SU-DHL-6 (cell line): Measurements from ENCODE around the gene FRAT1.

ENCODE experiments used
- H2AFZ ChIP-seq: fragments of 200-600 bp; sonication (generic); 2 replicates; pipeline ENCODE4 v1.6.1; 2014; ENCODE audit warnings: low read depth, mild to moderate bottlenecking, moderate library complexity, mixed read lengths, antibody characterized with exemption, low read length; ENCODE audit not compliant: severe bottlenecking
- H3F3A ChIP-seq: fragments of 200-600 bp; shearing (Covaris generic); 2 replicates; pipeline ENCODE4 v1.6.0; 2016; ENCODE audit warnings: antibody characterized with exemption, mild to moderate bottlenecking; ENCODE audit not compliant: insufficient read depth
- H3K27ac ChIP-seq: fragments of 200-600 bp; sonication (generic); 2 replicates; pipeline ENCODE4 v1.5.1; 2016; ENCODE audit warnings: low read depth, mild to moderate bottlenecking, low read length, moderate library complexity, mixed read lengths
- H3K27me3 ChIP-seq: fragments of 200-600 bp; sonication (generic), shearing (Covaris generic); 2 replicates; pipeline ENCODE4 v1.6.0; 2014; ENCODE audit warnings: mild to moderate bottlenecking, low read length
- H3K36me3 ChIP-seq: fragments of 200-600 bp; sonication (generic); 2 replicates; pipeline ENCODE4 v1.6.1; 2014; ENCODE audit warnings: mild to moderate bottlenecking, low read length, mixed read lengths
- H3K4me2 ChIP-seq: fragments of 300-600, 200-600 bp; shearing (Covaris generic), sonication (generic); 2 replicates; pipeline ENCODE4 v1.6.0; 2014; ENCODE audit warnings: low read length, low read depth, mild to moderate bottlenecking; ENCODE audit not compliant: poor library complexity, severe bottlenecking
- H3K4me3 ChIP-seq: fragments of 200-600 bp; sonication (generic); 2 replicates; pipeline ENCODE4 v1.5.1; 2014; ENCODE audit warnings: antibody characterized with exemption, low read length, mild to moderate bottlenecking, mixed read lengths; ENCODE audit not compliant: insufficient read depth, poor library complexity, severe bottlenecking
- H3K79me2 ChIP-seq: fragments of 200-600 bp; sonication (generic); 2 replicates; pipeline ENCODE4 v1.6.1; 2014; ENCODE audit warnings: mild to moderate bottlenecking, low read length, moderate library complexity; ENCODE audit not compliant: insufficient read depth
- H3K9ac ChIP-seq: fragments of 200-600 bp; sonication (generic); 2 replicates; pipeline ENCODE4 v1.7.0; 2014; ENCODE audit warnings: mild to moderate bottlenecking, low read length
- H3K9me2 ChIP-seq: fragments of 200-600 bp; sonication (generic); replicated peaks from 2 replicates; pipeline ENCODE4 v1.6.1; 2014; ENCODE audit warnings: low read length; ENCODE audit not compliant: insufficient read depth
- H3K9me3 ChIP-seq: fragments of 200-600 bp; sonication (generic); 2 replicates; pipeline ENCODE4 v1.6.1; 2014; ENCODE audit warnings: low read length, mixed read lengths; ENCODE audit not compliant: insufficient read depth
- H4K20me1 ChIP-seq: fragments of 200-600 bp; sonication (generic); 2 replicates; pipeline ENCODE4 v1.6.1; 2014; ENCODE audit warnings: low read depth, mild to moderate bottlenecking, antibody characterized with exemption, low read length, moderate library complexity, mixed read lengths
- EZH2phosphoT487 ChIP-seq: fragments of 200-600 bp; sonication (generic), shearing (Covaris generic); conservative IDR thresholded peaks from 2 replicates; pipeline ENCODE4 v1.6.1; 2018; ENCODE audit warnings: mild to moderate bottlenecking, antibody characterized with exemption, low read length, moderate library complexity, mixed read lengths
- TF ChIP-seq, protein P1 (sequence below): fragments of 200-600 bp; sonication (generic); IDR thresholded peaks from one replicate; pipeline ENCODE4 v1.5.1; 2017; ENCODE audit warnings: antibody characterized with exemption, mild to moderate bottlenecking, low read length, moderate library complexity; ENCODE audit not compliant: insufficient read depth, poor library complexity, severe bottlenecking

The FRAT1 gene

DNA sequence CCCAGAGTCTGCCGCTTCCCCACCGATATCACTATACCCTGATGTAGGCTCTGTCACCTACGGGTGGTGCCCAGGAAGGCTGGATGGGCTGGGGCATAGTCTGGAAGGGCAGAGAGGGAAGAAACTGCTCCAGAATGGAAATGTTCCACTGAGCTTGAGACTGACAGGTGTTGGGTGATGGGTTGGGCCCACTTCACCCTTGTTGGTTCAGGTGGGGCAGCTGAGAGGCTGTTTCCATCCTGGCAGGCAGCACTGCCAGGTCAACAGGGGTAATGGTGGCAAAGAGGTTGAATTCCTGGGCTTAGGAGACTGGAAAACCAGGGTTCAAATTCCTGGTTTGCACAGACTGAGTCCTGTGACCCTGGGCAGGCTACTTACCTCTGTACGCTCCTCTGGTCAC, 44.0 kb downstream of the FRAT1 start:
- H3K9me3 ChIP-seq = no peaks in the 10 kb centered on the region
- H2AFZ ChIP-seq = no peak overlapping the region
- H3K9me2 ChIP-seq = no peaks in the 10 kb centered on the region
- no peak overlapping the region for H3K9ac ChIP-seq
- H3K4me2 ChIP-seq = no peak overlapping the region
- no peaks in the 10 kb centered on the region for H3K27me3 ChIP-seq
- TF ChIP-seq EZH2phosphoT487 = no peak
- TF ChIP-seq, protein P1, sequence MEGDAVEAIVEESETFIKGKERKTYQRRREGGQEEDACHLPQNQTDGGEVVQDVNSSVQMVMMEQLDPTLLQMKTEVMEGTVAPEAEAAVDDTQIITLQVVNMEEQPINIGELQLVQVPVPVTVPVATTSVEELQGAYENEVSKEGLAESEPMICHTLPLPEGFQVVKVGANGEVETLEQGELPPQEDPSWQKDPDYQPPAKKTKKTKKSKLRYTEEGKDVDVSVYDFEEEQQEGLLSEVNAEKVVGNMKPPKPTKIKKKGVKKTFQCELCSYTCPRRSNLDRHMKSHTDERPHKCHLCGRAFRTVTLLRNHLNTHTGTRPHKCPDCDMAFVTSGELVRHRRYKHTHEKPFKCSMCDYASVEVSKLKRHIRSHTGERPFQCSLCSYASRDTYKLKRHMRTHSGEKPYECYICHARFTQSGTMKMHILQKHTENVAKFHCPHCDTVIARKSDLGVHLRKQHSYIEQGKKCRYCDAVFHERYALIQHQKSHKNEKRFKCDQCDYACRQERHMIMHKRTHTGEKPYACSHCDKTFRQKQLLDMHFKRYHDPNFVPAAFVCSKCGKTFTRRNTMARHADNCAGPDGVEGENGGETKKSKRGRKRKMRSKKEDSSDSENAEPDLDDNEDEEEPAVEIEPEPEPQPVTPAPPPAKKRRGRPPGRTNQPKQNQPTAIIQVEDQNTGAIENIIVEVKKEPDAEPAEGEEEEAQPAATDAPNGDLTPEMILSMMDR = no peak
- H4K20me1 ChIP-seq = no peaks in the 10 kb centered on the region
- H3K4me3 ChIP-seq = no peak overlapping the region
- H3K79me2 ChIP-seq = no peaks in the 10 kb centered on the region
- no peaks in the 10 kb centered on the region for H3K36me3 ChIP-seq
- H3F3A ChIP-seq = no peaks in the 10 kb centered on the region
- H3K27ac ChIP-seq = no peak overlapping the region

DNA sequence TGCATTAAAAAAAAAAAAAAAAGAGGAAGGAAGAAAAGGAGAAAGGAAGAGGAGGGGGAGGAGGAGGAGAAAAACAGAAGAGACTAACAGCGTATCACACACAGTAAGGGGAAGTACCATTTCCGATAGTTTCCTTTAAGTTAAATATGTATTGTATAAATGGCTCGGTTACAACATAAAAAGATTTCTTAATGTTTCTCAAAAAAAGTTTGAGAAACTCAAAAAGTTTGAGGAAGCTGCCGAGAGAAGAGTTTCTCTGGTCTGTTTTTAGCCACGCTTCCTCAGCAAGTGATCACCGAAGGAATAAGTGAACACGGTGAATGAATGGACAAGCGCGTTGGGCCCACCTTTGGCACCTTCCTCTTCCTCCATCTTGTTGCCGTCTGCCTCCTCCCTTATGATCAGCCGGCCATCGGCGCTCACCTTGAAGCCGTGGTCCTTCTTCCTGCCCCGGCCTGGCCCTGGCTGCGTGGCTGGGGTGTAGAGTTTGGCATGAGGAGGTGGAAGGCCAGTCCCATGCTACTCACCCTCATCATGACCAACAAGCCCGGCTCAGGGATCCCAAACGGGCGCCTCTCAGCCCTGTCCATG, 46.8 kb downstream of the FRAT1 start:
- Histone ChIP-seq H3K9me3 (no peaks in the 10 kb centered on the region), H3K79me2 (no peaks in the 10 kb centered on the region), H3K27ac (no peak overlapping the region), H3K4me3 (no peak overlapping the region), H3K4me2 (no peak overlapping the region), H3K9me2 (no peaks in the 10 kb centered on the region), H3F3A (no peaks in the 10 kb centered on the region), H4K20me1 (no peaks in the 10 kb centered on the region), H3K36me3 (no peaks in the 10 kb centered on the region), H2AFZ (no peak overlapping the region), H3K9ac (no peak overlapping the region), H3K27me3 (no peaks in the 10 kb centered on the region)
- no peak for TF ChIP-seq EZH2phosphoT487
- TF ChIP-seq, protein P1 = no peak

DNA sequence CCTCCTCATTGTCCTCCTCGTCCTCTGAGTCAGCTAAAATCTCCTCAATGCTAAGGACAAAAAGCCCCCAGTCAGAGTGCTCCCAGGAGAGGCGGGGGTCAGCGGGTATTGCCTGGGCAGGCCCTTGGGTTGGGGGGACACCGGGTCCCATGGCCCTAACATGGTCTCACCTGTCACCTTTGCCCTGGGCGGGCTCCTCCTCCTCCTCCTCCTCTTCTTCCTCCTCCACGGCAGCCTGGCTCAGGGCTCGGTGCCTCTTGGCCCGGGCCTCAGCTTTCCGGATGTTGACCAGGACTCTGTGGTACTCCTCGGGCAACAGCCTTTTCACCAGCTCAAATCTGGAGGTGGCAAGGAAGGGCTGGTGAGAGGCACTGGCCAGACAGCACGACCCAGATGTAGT, 47.5 kb downstream of the FRAT1 start:
- Histone ChIP-seq H3K36me3 (no peaks in the 10 kb centered on the region), H3K27ac (no peak overlapping the region)

More for the DNA sequence above, 47.5 kb downstream of the FRAT1 start:
- no peak for TF ChIP-seq EZH2phosphoT487
- TF ChIP-seq, protein P1 = no peak
- Histone ChIP-seq H3K27me3 (no peaks in the 10 kb centered on the region), H3K9me2 (no peaks in the 10 kb centered on the region), H3F3A (no peaks in the 10 kb centered on the region), H3K4me2 (no peak overlapping the region), H2AFZ (no peak overlapping the region), H4K20me1 (no peaks in the 10 kb centered on the region), H3K9ac (no peak overlapping the region), H3K79me2 (no peaks in the 10 kb centered on the region), H3K9me3 (no peaks in the 10 kb centered on the region), H3K4me3 (no peak overlapping the region)
